ENCODE data around the gene SERPINE1. TPM values are rescaled to one million over a fixed set of nuclear protein-coding genes. Genes with fewer than 3 reads are reported as not detected.

The SERPINE1 gene
- total and polyA plus RNA-seq, 2 of the 8 experiments (the other 6 are each of a cell fraction or from before 2014, with no cell fraction given): 3.7 to 5.6 TPM

DNA sequence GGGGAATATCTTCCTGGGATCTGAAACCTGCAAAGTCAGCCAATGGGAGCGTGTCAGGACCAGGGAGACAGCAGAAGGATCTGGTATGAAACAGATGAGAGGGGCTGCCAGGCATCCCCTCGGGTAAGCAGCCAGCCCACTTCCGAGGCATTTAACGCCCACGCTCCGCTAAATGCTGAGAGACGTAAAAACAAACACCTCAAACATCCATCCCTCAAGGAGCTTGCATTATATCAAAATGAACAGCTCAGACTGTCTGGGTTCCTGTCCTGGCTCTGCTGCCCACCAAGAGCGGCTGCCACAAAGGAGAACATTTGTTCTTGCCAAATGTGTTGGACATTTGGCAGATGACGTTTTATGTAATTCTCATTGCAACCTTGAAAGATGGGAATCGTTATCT is 7.0 kb upstream of the SERPINE1 start:
- FAIRE-seq (no peak), DNase-seq (ENCODE audit: low read depth in 1 of 2, low spot score in 2 of 2) (no peak)
- Histone ChIP-seq H3K23ac (ENCODE audit: insufficient read length) (no peak overlapping the region), H4K91ac (replicated peaks; ENCODE audit: insufficient read length, low read length) (no peak overlapping the region), H3K18ac (ENCODE audit: extremely low read depth, low read length) (no peak overlapping the region), H3K36me3 (ENCODE audit: control insufficient read depth in 2 of 4, insufficient read depth in 4 of 4, low read length in 3 of 4) (no peaks in the 10 kb centered on the region), H2AFZ (ENCODE audit: low read length) (no peak overlapping the region), H3K79me2 (ENCODE audit: control insufficient read depth in 1 of 2, insufficient read depth in 2 of 2, low read length in 2 of 2) (no peaks in the 10 kb centered on the region), H3K4me2 (ENCODE audit: insufficient read depth in 1 of 2, low read depth in 2 of 2, low read length in 2 of 2) (no peak overlapping the region), H2BK15ac (ENCODE audit: low read length) (no peak overlapping the region), H3K9ac (replicated peaks in 1 of 4; ENCODE audit: extremely low read depth in 1 of 4, low read depth in 3 of 4, low read length in 3 of 4) (no peak overlapping the region), H2BK5ac (ENCODE audit: low read depth, low read length) (no peak overlapping the region), H3K4ac (replicated peaks; ENCODE audit: insufficient read length, low read depth, low read length) (no peak overlapping the region), H4K5ac (ENCODE audit: insufficient read length, low read depth, low read length) (no peak overlapping the region), H3K79me1 (ENCODE audit: low read depth, low read length) (no peaks in the 10 kb centered on the region), H4K20me1 (replicated peaks in 1 of 2; ENCODE audit: control insufficient read depth in 1 of 2, insufficient read depth in 2 of 2, low read length in 2 of 2) (no peaks in the 10 kb centered on the region), H2BK12ac (ENCODE audit: low read depth, low read length) (peak overlapping the region; percentile 41; the same call in 1 of the 2 replicates), H3K9me3 (ENCODE audit: insufficient read depth in 2 of 2, low read depth in 1 of 2, low read length in 1 of 2) (no peaks in the 10 kb centered on the region), H2BK120ac (replicated peaks; ENCODE audit: low read depth, low read length) (no peak overlapping the region), H3K27ac (ENCODE audit: low read depth, low read length) (no peak overlapping the region), H3K4me3 (ENCODE audit: extremely low read depth in 1 of 4, insufficient read depth in 2 of 4, low read depth in 3 of 4, low read length in 4 of 4) (no peak overlapping the region), H3K4me1 (replicated peaks in 1 of 4; ENCODE audit: control insufficient read depth in 3 of 4, insufficient read depth in 4 of 4, low read length in 3 of 4) (peaks cover 3 to 8% (median 6%) of the 10 kb centered on the region in 4 experiments; a peak in 6 of 7 replicates), H4K8ac (ENCODE audit: extremely low read depth, insufficient read depth, low read length) (no peak overlapping the region), H2AK5ac (ENCODE audit: low read depth, low read length) (no peak overlapping the region), H3K23me2 (ENCODE audit: low read depth, low read length) (no peaks in the 10 kb centered on the region), H2BK20ac (ENCODE audit: low read length) (no peak overlapping the region), H3K56ac (replicated peaks; ENCODE audit: insufficient read length, low read depth, low read length) (no peak overlapping the region), H3K14ac (ENCODE audit: insufficient read length) (no peak overlapping the region), H3K27me3 (replicated peaks in 1 of 4; ENCODE audit: control insufficient read depth in 3 of 4, extremely low read depth in 1 of 4, insufficient read depth in 3 of 4, low read length in 3 of 4) (no peaks in the 10 kb centered on the region)
- 82% methylated on average over 10 of the region's 10 CpGs; no CpG with 5 or more reads in 1 of the 2 experiments for WGBS, 2 experiments (ENCODE audit: extremely low coverage in 1 of 2, insufficient coverage in 1 of 2, insufficient read length in 1 of 2, insufficient replicate concordance in 2 of 2, low coverage in 1 of 2, low lambda C conversion rate in 2 of 2, missing lambda C conversion rate in 1 of 2)
- POLR2A ChIA-PET (ENCODE audit: partially characterized antibody): no interaction called here
- no peak for TF ChIP-seq POLR2AphosphoS5 (IDR thresholded peaks at IDR 0.05; ENCODE audit: low read depth, low read length)
- CTCF ChIA-PET (ENCODE audit: partially characterized antibody): interaction anchor here (0.9 to 1.9 kb wide), 3 partner anchors 16 to 42 kb away, joined by 3 to 5 read pairs (median 3); no protein-coding TSS in a partner anchor

Data from H1 (cell line).